IMR-90 (cell line): ENCODE results near the gene WAC. TPM values are rescaled to one million over a fixed set of nuclear protein-coding genes. Genes with fewer than 3 reads are reported as not detected.

Experiments used
- ATAC-seq: fragments of 200-7000 bp; cut with Tn5 transposase; 2 replicates; pipeline ENCODE4 v1.9.1; 2020; ENCODE audit warnings: low read depth, mild to moderate bottlenecking, moderate library complexity
- BruUV-seq: library from RNA; stranded (reverse); fragments of 400-500 nt; replicated peaks from 2 replicates; lab custom pipeline; 2021; lab: Mats Ljungman, UMichigan
- CTCF ChIA-PET: fragments of 300-600 bp; formaldehyde crosslinking; extraction: SDS; loops from one replicate; lab custom pipeline; 2021; ENCODE audit warnings: antibody characterized with exemption; lab: Yijun Ruan, JAX
- POLR2A ChIA-PET: fragments of 300-600 bp; sonication (Branson Sonifier 250); formaldehyde crosslinking; loops from one replicate; lab custom pipeline; 2022; ENCODE audit warnings: antibody characterized with exemption; ENCODE audit not compliant: unreplicated experiment; lab: Charles Lee
- DNase-seq: peaks from one replicate; pipeline ENCODE4 v3.0.0; 2013
- H2AFZ ChIP-seq: replicated peaks from 2 replicates; pipeline ENCODE3; 2013; ENCODE audit warnings: low read length, mild to moderate bottlenecking; ENCODE audit not compliant: poor library complexity
- H2AK5ac ChIP-seq: 2 replicates; pipeline ENCODE4 v1.6.1; 2013; ENCODE audit warnings: low read depth, low read length, inconsistent platforms
- H2AK9ac ChIP-seq: replicated peaks from 2 replicates; pipeline ENCODE3; 2013; ENCODE audit warnings: mild to moderate bottlenecking, low read depth, low read length, moderate library complexity; ENCODE audit not compliant: poor library complexity
- H2BK120ac ChIP-seq: 2 replicates; pipeline ENCODE4 v1.6.1; 2013; ENCODE audit warnings: low read depth, low read length, inconsistent platforms
- H2BK15ac ChIP-seq: 3 replicates; pipeline ENCODE4 v1.6.1; 2013; ENCODE audit warnings: low read depth, low read length, inconsistent platforms
- H2BK20ac ChIP-seq: 2 replicates; pipeline ENCODE4 v1.6.1; 2013; ENCODE audit warnings: low read depth, mild to moderate bottlenecking, inconsistent platforms, low read length, moderate library complexity
- H2BK5ac ChIP-seq: 2 replicates; pipeline ENCODE4 v1.6.1; 2013; ENCODE audit warnings: mild to moderate bottlenecking, low read depth, low read length, inconsistent platforms; ENCODE audit not compliant: poor library complexity, severe bottlenecking
- H3K14ac ChIP-seq: replicated peaks from 2 replicates; pipeline ENCODE4 v1.6.1; 2013; ENCODE audit warnings: low read depth, low read length, inconsistent platforms
- H3K18ac ChIP-seq: 2 replicates; pipeline ENCODE4 v1.6.1; 2013; ENCODE audit warnings: low read depth, low read length, control low read depth
- H3K23ac ChIP-seq: 2 replicates; pipeline ENCODE4 v1.6.1; 2013; ENCODE audit warnings: low read depth, low read length, inconsistent platforms
- H3K27ac ChIP-seq: 2 replicates; pipeline ENCODE4 v1.5.1; 2013; ENCODE audit warnings: mild to moderate bottlenecking, control low read depth, low read length; ENCODE audit not compliant: insufficient read depth
- H3K27me3 ChIP-seq: 2 replicates; pipeline ENCODE4 v1.6.1; 2013; ENCODE audit warnings: low read length; ENCODE audit not compliant: control insufficient read depth, insufficient read depth
- H3K36me3 ChIP-seq: 2 replicates; pipeline ENCODE4 v1.6.1; 2013; ENCODE audit warnings: low read length, mixed read lengths; ENCODE audit not compliant: control insufficient read depth, insufficient read depth
- H3K4ac ChIP-seq: 2 replicates; pipeline ENCODE4 v1.6.1; 2013; ENCODE audit warnings: low read depth, low read length, inconsistent platforms
- H3K4me1 ChIP-seq: 2 replicates; pipeline ENCODE4 v1.6.1; 2013; ENCODE audit warnings: low read length, mixed read lengths; ENCODE audit not compliant: control insufficient read depth, insufficient read depth
- H3K4me2 ChIP-seq: 2 replicates; pipeline ENCODE4 v1.6.1; 2013; ENCODE audit warnings: low read depth, mild to moderate bottlenecking, control low read depth, low read length, moderate library complexity
- H3K4me3 ChIP-seq: 2 replicates; pipeline ENCODE4 v1.5.1; 2013; ENCODE audit warnings: low read depth, mild to moderate bottlenecking, control low read depth, low read length, moderate library complexity; ENCODE audit not compliant: insufficient read depth
- H3K56ac ChIP-seq: 2 replicates; pipeline ENCODE4 v1.6.1; 2013; ENCODE audit warnings: low read length, inconsistent platforms; ENCODE audit not compliant: insufficient read depth; ENCODE audit errors: extremely low read depth
- H3K79me1 ChIP-seq, 2 experiments: 2 replicates each; pipeline ENCODE4 v1.6.1; 2013; ENCODE audit warnings: low read length in 2 of 2, inconsistent platforms in 1 of 2, low read depth in 1 of 2
- H3K9ac ChIP-seq: 2 replicates; pipeline ENCODE4 v1.6.1; 2013; ENCODE audit warnings: low read depth, low read length, control low read depth
- H3K9me1 ChIP-seq: 2 replicates; pipeline ENCODE4 v1.6.1; 2013; ENCODE audit warnings: low read length, inconsistent platforms; ENCODE audit not compliant: insufficient read depth
- H3K9me3 ChIP-seq: 2 replicates; pipeline ENCODE4 v1.6.1; 2013; ENCODE audit warnings: low read length; ENCODE audit not compliant: control insufficient read depth, insufficient read depth
- H4K20me1 ChIP-seq: 2 replicates; pipeline ENCODE4 v1.6.1; 2013; ENCODE audit warnings: low read length, inconsistent platforms; ENCODE audit not compliant: insufficient read depth
- H4K5ac ChIP-seq: 2 replicates; pipeline ENCODE4 v1.6.1; 2013; ENCODE audit warnings: mild to moderate bottlenecking, low read depth, low read length, control low read depth
- H4K8ac ChIP-seq, 2 experiments: 2 replicates each; pipeline ENCODE4 v1.6.1; 2013; ENCODE audit warnings: low read depth in 2 of 2, low read length in 2 of 2, control low read depth in 1 of 2, inconsistent platforms in 1 of 2
- H4K91ac ChIP-seq: 2 replicates; pipeline ENCODE4 v1.6.1; 2013; ENCODE audit warnings: low read depth, low read length, inconsistent platforms; ENCODE audit not compliant: insufficient read depth
- CTCF ChIP-seq: conservative IDR thresholded peaks from 2 replicates; pipeline ENCODE4 v1.5.1; 2012; ENCODE audit warnings: mild to moderate bottlenecking, low read depth, low read length, improper control_type of control experiment
- ELK1 ChIP-seq: fragments of 150-350 bp; IDR thresholded peaks from 2 replicates; pipeline ENCODE4 v1.6.1; 2016; ENCODE audit warnings: low read depth, mild to moderate bottlenecking, low read length, moderate library complexity, borderline replicate concordance
- MAFK ChIP-seq: IDR thresholded peaks from 2 replicates; pipeline ENCODE4 v1.6.1; 2012; ENCODE audit warnings: low read depth, low read length, improper control_type of control experiment
- MXI1 ChIP-seq: IDR thresholded peaks from 2 replicates; pipeline ENCODE4 v1.6.1; 2012; ENCODE audit warnings: low read depth, mild to moderate bottlenecking, low read length, moderate library complexity, borderline replicate concordance
- RAD21 ChIP-seq: IDR thresholded peaks from 2 replicates; pipeline ENCODE4 v1.6.1; 2012; ENCODE audit warnings: low read length, improper control_type of control experiment
- RCOR1 ChIP-seq: IDR thresholded peaks from 2 replicates; pipeline ENCODE4 v1.6.1; 2012; ENCODE audit warnings: mild to moderate bottlenecking, low read length, improper control_type of control experiment; ENCODE audit not compliant: insufficient replicate concordance
- RFX5 ChIP-seq: IDR thresholded peaks from 2 replicates; pipeline ENCODE4 v1.8.0; 2012; ENCODE audit warnings: low read depth, mild to moderate bottlenecking, low read length, moderate library complexity
- SMC3 ChIP-seq: fragments of 150-350 bp; IDR thresholded peaks from 2 replicates; pipeline ENCODE4 v1.6.1; 2016; ENCODE audit warnings: low read depth, mild to moderate bottlenecking, antibody characterized with exemption, low read length, moderate library complexity
- WGBS, 2 experiments: methylation state at CpG; one replicate each; pipeline versions ENCODE4 v1.1.5 to v1.1.7; 2013; ENCODE audit warnings: missing lambda C conversion rate in 2 of 2; ENCODE audit not compliant: insufficient read length in 1 of 2; ENCODE audit errors: extremely low coverage in 2 of 2; 5-methylcytosine and 5-hydroxymethylcytosine counted together
- dilution Hi-C: fragments of 300-500 bp; cut with HindIII; formaldehyde crosslinking; loops from one replicate; pipeline ENCODE4 v1.14.3; 2018; ENCODE audit warnings: low sequenced_read_pairs; ENCODE audit not compliant: unreplicated experiment
- in situ Hi-C: fragments of 300-500 bp; cut with MboI; formaldehyde crosslinking; loops from 3 replicates; pipeline ENCODE4 v1.14.3; 2019; ENCODE audit warnings: low sequenced_read_pairs, inconsistent platforms, mixed read lengths
- intact Hi-C: fragments of 100-400 bp; cut with micrococcal nuclease; formaldehyde crosslinking; loops from 2 replicates; pipeline ENCODE4 v1.10.0; 2022
- polyA plus RNA-seq, 3 experiments: library from polyadenylated mRNA; depleted of rRNA; stranded (reverse); fragments of >200 nt; gene quantifications; 2 replicates each; pipeline ENCODE4 v1.2.3, GENCODE V29; 2012; ENCODE audit warnings: low replicate concordance in 1 of 3
- total RNA-seq: library from RNA; depleted of rRNA; stranded (reverse); fragments of >200 nt; gene quantifications from 2 replicates; pipeline ENCODE4 v1.2.3, GENCODE V29; 2012

The WAC gene
- total and polyA plus RNA-seq, 2 of the 4 experiments (the other 2 are of a cell fraction): 39.6 to 52.2 TPM

GRCh38 chr10:28586176-28586575, 53.3 kb downstream of the WAC start:
- no peak overlapping the region for H3K4ac ChIP-seq
- peaks cover 10% of the 10 kb centered on the region for H3K9me1 ChIP-seq
- intact Hi-C loops: no loop called here
- H3K27ac ChIP-seq: no peak overlapping the region
- H3K9me3 ChIP-seq: no peaks in the 10 kb centered on the region
- no peak overlapping the region for H3K23ac ChIP-seq
- H3K14ac ChIP-seq: no peak overlapping the region
- 100% methylated on average over 1 of the region's 4 CpGs; no CpG with 5 or more reads in 1 of the 2 experiments for WGBS, 2 experiments
- no peak overlapping the region for H3K4me3 ChIP-seq
- DNase-seq (no peak), ATAC-seq (no peak)
- peaks cover 14 to 73% of the 10 kb centered on the region in 2 experiments; a peak in 3 of 4 replicates for H3K79me1 ChIP-seq
- ChIA-PET CTCF (no interaction called here), POLR2A (no interaction called here)
- H4K91ac ChIP-seq: no peak overlapping the region
- H2AK5ac ChIP-seq: no peak overlapping the region
- H2BK120ac ChIP-seq: no peak overlapping the region
- in situ Hi-C loops: no loop called here
- H3K18ac ChIP-seq: no peak overlapping the region
- no peak overlapping the region for H2BK5ac ChIP-seq
- TF ChIP-seq CTCF (no peak), SMC3 (no peak), ELK1 (no peak), RCOR1 (no peak), RFX5 (no peak), MXI1 (no peak), MAFK (no peak), RAD21 (no peak)
- H3K56ac ChIP-seq: no peak overlapping the region
- no TSS peak for BruUV-seq
- H3K36me3 ChIP-seq: peaks cover 24% of the 10 kb centered on the region
- H4K20me1 ChIP-seq: peaks cover 88% of the 10 kb centered on the region
- dilution Hi-C loops: no loop called here
- H3K27me3 ChIP-seq: no peaks in the 10 kb centered on the region
- H3K4me2 ChIP-seq: no peak overlapping the region
- H2AK9ac ChIP-seq: no peak overlapping the region
- no peak overlapping the region for H2BK20ac ChIP-seq
- peaks cover 12% of the 10 kb centered on the region for H3K4me1 ChIP-seq
- H2BK15ac ChIP-seq: no peak overlapping the region
- H2AFZ ChIP-seq: no peak overlapping the region
- no peak overlapping the region for H3K9ac ChIP-seq
- no peak overlapping the region for H4K8ac ChIP-seq
- no peak overlapping the region for H4K5ac ChIP-seq
